NOMO-1 treated with dmso at 0.1 percent for 144 hours (cell line): ENCODE measurements around the gene RAPGEF6.
"Not testable (repeated sequence)": the region's sequence is repeated elsewhere in the genome, so short reads cannot be mapped to it uniquely, and the experiment has no call there.

Experiments
- DNase-seq: peaks from one replicate; lab custom pipeline; 2025; ENCODE audit not compliant: unreplicated experiment; lab: John Stamatoyannopoulos, UW

RAPGEF6 gene

GRCh38 chr5:131505237-131505908 is 129.7 kb downstream of the RAPGEF6 start:
- no peak for DNase-seq

GRCh38 chr5:131496400-131496713 is 138.7 kb downstream of the RAPGEF6 start:
- DNase-seq = peak; percentile 85

GRCh38 chr5:131495536-131496399 is 139.3 kb downstream of the RAPGEF6 start:
- no peak for DNase-seq

- DNase-seq = no peak
These were observed 143.3 kb downstream of the RAPGEF6 start for GRCh38 chr5:131491749-131492148.

- peak; percentile 40 for DNase-seq
These were observed 146.6 kb downstream of the RAPGEF6 start for GRCh38 chr5:131488463-131488862.

GRCh38 chr5:131487371-131487770 is 147.7 kb downstream of the RAPGEF6 start:
- DNase-seq = not testable (repeated sequence)

GRCh38 chr5:131482617-131483016 is 152.4 kb downstream of the RAPGEF6 start:
- no peak for DNase-seq

- no peak for DNase-seq
These were observed 153.5 kb downstream of the RAPGEF6 start for GRCh38 chr5:131481569-131481968.

- no peak for DNase-seq
These were observed 159.5 kb downstream of the RAPGEF6 start for GRCh38 chr5:131475541-131475941.

GRCh38 chr5:131473731-131474130 is 161.3 kb downstream of the RAPGEF6 start:
- no peak for DNase-seq

- no peak for DNase-seq
These were observed 168.8 kb downstream of the RAPGEF6 start for GRCh38 chr5:131466171-131466766.

- DNase-seq = no peak
These were observed 171.4 kb downstream of the RAPGEF6 start for GRCh38 chr5:131463656-131464055.

- no peak for DNase-seq
These were observed 172.6 kb downstream of the RAPGEF6 start for GRCh38 chr5:131462454-131462853.

GRCh38 chr5:131461742-131462141 is 173.3 kb downstream of the RAPGEF6 start:
- no peak for DNase-seq

GRCh38 chr5:131460867-131461572 is 174.0 kb downstream of the RAPGEF6 start:
- no peak for DNase-seq

- no peak for DNase-seq
These were observed 174.9 kb downstream of the RAPGEF6 start for GRCh38 chr5:131460133-131460532.

- DNase-seq = no peak
These were observed 175.8 kb downstream of the RAPGEF6 start for GRCh38 chr5:131459216-131459615.

GRCh38 chr5:131457193-131457592 is 177.8 kb downstream of the RAPGEF6 start:
- no peak for DNase-seq

- DNase-seq = no peak
These were observed 184.1 kb downstream of the RAPGEF6 start for GRCh38 chr5:131450941-131451340.

GRCh38 chr5:131441184-131441583 is 193.8 kb downstream of the RAPGEF6 start:
- DNase-seq = no peak

GRCh38 chr5:131436081-131436480 is 198.9 kb downstream of the RAPGEF6 start:
- DNase-seq = no peak
